SJCRH30 (cell line): Measurements from ENCODE around the gene ANKHD1. TPM values are rescaled to one million over a fixed set of nuclear protein-coding genes. Genes with fewer than 3 reads are reported as not detected.

Source experiments
- DNase-seq, 2 experiments: peaks; one replicate each; pipeline ENCODE4 v3.0.0-alpha.2; 2015 to 2020
- H3K27ac ChIP-seq: fragments of 250-450 bp; sonication (Bioruptor Pico); 2 replicates; pipeline ENCODE4 v1.5.1; 2020; ENCODE audit warnings: mild to moderate bottlenecking, moderate library complexity
- H3K27me3 ChIP-seq: fragments of 250-450 bp; sonication (Bioruptor Pico); 2 replicates; pipeline ENCODE4 v1.5.1; 2020; ENCODE audit warnings: mild to moderate bottlenecking, moderate library complexity
- H3K36me3 ChIP-seq: fragments of 250-450 bp; sonication (Bioruptor Pico); 2 replicates; pipeline ENCODE4 v1.5.1; 2020; ENCODE audit warnings: mild to moderate bottlenecking, moderate library complexity
- H3K4me1 ChIP-seq: fragments of 250-450 bp; sonication (Bioruptor Pico); 2 replicates; pipeline ENCODE4 v1.5.1; 2020; ENCODE audit warnings: mild to moderate bottlenecking, moderate library complexity
- H3K4me3 ChIP-seq: fragments of 250-450 bp; sonication (Bioruptor Pico); 2 replicates; pipeline ENCODE4 v1.5.1; 2020; ENCODE audit warnings: mild to moderate bottlenecking, moderate library complexity
- H3K9me3 ChIP-seq: fragments of 250-450 bp; sonication (Bioruptor Pico); replicated peaks from 2 replicates; pipeline ENCODE4 v1.5.1; 2020; ENCODE audit warnings: mild to moderate bottlenecking, moderate library complexity
- total RNA-seq: library from RNA; depleted of rRNA; stranded (reverse); fragments of >200 nt; shearing (Covaris generic); gene quantifications from 2 replicates; pipeline ENCODE4 v1.2.3, GENCODE V29; 2014

The ANKHD1 gene
- total RNA-seq, 1 experiment from 2014 or later, result 106 TPM

GRCh38 chr5:140502834-140503233, 101.2 kb downstream of the ANKHD1 start:
- Histone ChIP-seq H3K4me3 (no peak overlapping the region), H3K4me1 (no peaks in the 10 kb centered on the region), H3K27ac (no peak overlapping the region), H3K9me3 (no peaks in the 10 kb centered on the region), H3K27me3 (no peaks in the 10 kb centered on the region), H3K36me3 (peaks cover 55% of the 10 kb centered on the region)
- no peak for DNase-seq

GRCh38 chr5:140509898-140510297, 108.3 kb downstream of the ANKHD1 start:
- Histone ChIP-seq H3K27me3 (no peaks in the 10 kb centered on the region), H3K36me3 (peaks cover 91% of the 10 kb centered on the region), H3K9me3 (no peaks in the 10 kb centered on the region), H3K27ac (no peak overlapping the region), H3K4me1 (peaks cover 5% of the 10 kb centered on the region; the same call in 1 of the 2 replicates), H3K4me3 (no peak overlapping the region)
- peak; percentile 27 to 54 for DNase-seq

- H3K27ac ChIP-seq, result no peak overlapping the region
- H3K36me3 ChIP-seq, result peaks cover 72% of the 10 kb centered on the region
- peaks cover 5% of the 10 kb centered on the region; the same call in 1 of the 2 replicates for H3K4me1 ChIP-seq
- no peaks in the 10 kb centered on the region for H3K9me3 ChIP-seq
- DNase-seq, result no peak
- no peak overlapping the region for H3K4me3 ChIP-seq
- no peaks in the 10 kb centered on the region for H3K27me3 ChIP-seq
Observed at GRCh38 chr5:140513124-140513523, 111.5 kb downstream of the ANKHD1 start.

GRCh38 chr5:140524003-140524402, 122.4 kb downstream of the ANKHD1 start:
- Histone ChIP-seq H3K36me3 (peaks cover 52% of the 10 kb centered on the region), H3K9me3 (no peaks in the 10 kb centered on the region), H3K4me1 (no peaks in the 10 kb centered on the region), H3K27me3 (no peaks in the 10 kb centered on the region), H3K27ac (no peak overlapping the region), H3K4me3 (no peak overlapping the region)
- DNase-seq, result no peak

- H3K36me3 ChIP-seq, result peaks cover 72% of the 10 kb centered on the region
- no peaks in the 10 kb centered on the region for H3K27me3 ChIP-seq
- H3K4me3 ChIP-seq, result no peak overlapping the region
- DNase-seq, result no peak
- no peak overlapping the region for H3K27ac ChIP-seq
- no peaks in the 10 kb centered on the region for H3K9me3 ChIP-seq
- H3K4me1 ChIP-seq, result no peaks in the 10 kb centered on the region
Observed at GRCh38 chr5:140540227-140540626, 138.6 kb downstream of the ANKHD1 start.

- peaks cover 56% of the 10 kb centered on the region for H3K36me3 ChIP-seq
- H3K4me3 ChIP-seq, result no peak overlapping the region
- no peaks in the 10 kb centered on the region for H3K9me3 ChIP-seq
- no peak for DNase-seq
- no peaks in the 10 kb centered on the region for H3K27me3 ChIP-seq
- H3K4me1 ChIP-seq, result no peaks in the 10 kb centered on the region
- H3K27ac ChIP-seq, result no peak overlapping the region
Observed at GRCh38 chr5:140542972-140543371, 141.3 kb downstream of the ANKHD1 start.

- peaks cover 46% of the 10 kb centered on the region for H3K36me3 ChIP-seq
- no peaks in the 10 kb centered on the region for H3K4me1 ChIP-seq
- DNase-seq, result no peak
- no peak overlapping the region for H3K27ac ChIP-seq
- no peaks in the 10 kb centered on the region for H3K27me3 ChIP-seq
- H3K4me3 ChIP-seq, result no peak overlapping the region
- H3K9me3 ChIP-seq, result no peaks in the 10 kb centered on the region
Observed at GRCh38 chr5:140544986-140545385, 143.4 kb downstream of the ANKHD1 start.

GRCh38 chr5:140545606-140546005, 144.0 kb downstream of the ANKHD1 start:
- H3K36me3 ChIP-seq, result peaks cover 52% of the 10 kb centered on the region

GRCh38 chr5:140546851-140547507, 145.3 kb downstream of the ANKHD1 start:
- H3K4me3 ChIP-seq, result no peak overlapping the region
- no peak overlapping the region for H3K27ac ChIP-seq

More at GRCh38 chr5:140545606-140546005, 144.0 kb downstream of the ANKHD1 start:
- Histone ChIP-seq H3K27ac (no peak overlapping the region), H3K4me1 (no peaks in the 10 kb centered on the region), H3K27me3 (no peaks in the 10 kb centered on the region), H3K9me3 (no peaks in the 10 kb centered on the region), H3K4me3 (no peak overlapping the region)
- no peak for DNase-seq

GRCh38 chr5:140547508-140548299, 146.1 kb downstream of the ANKHD1 start, which contains the start of gene EIF4EBP3:
EIF4EBP3 (plus strand) TSS chr5:140547662; CDS start chr5:140547738, 76 bp downstream.
- Histone ChIP-seq H3K27me3 (no peaks in the 10 kb centered on the region), H3K36me3 (peaks cover 53% of the 10 kb centered on the region), H3K4me1 (no peaks in the 10 kb centered on the region), H3K9me3 (no peaks in the 10 kb centered on the region), H3K4me3 (no peak within 1 kb of the TSS), H3K27ac (no peak within 1 kb of the TSS)
- no peak for DNase-seq

More at GRCh38 chr5:140546851-140547507, 145.3 kb downstream of the ANKHD1 start:
- H3K27me3 ChIP-seq, result no peaks in the 10 kb centered on the region
- H3K36me3 ChIP-seq, result peaks cover 52% of the 10 kb centered on the region
- no peak for DNase-seq
- no peaks in the 10 kb centered on the region for H3K4me1 ChIP-seq
- H3K9me3 ChIP-seq, result no peaks in the 10 kb centered on the region

- Histone ChIP-seq H3K27ac (no peak overlapping the region), H3K4me1 (no peaks in the 10 kb centered on the region), H3K36me3 (peaks cover 57% of the 10 kb centered on the region), H3K27me3 (no peaks in the 10 kb centered on the region), H3K9me3 (no peaks in the 10 kb centered on the region), H3K4me3 (no peak overlapping the region)
- DNase-seq, result no peak
Observed at GRCh38 chr5:140548300-140548688, 146.7 kb downstream of the ANKHD1 start.

- no peak for DNase-seq
- Histone ChIP-seq H3K9me3 (no peaks in the 10 kb centered on the region), H3K27ac (no peak overlapping the region), H3K4me1 (no peaks in the 10 kb centered on the region), H3K27me3 (no peaks in the 10 kb centered on the region), H3K36me3 (peaks cover 60% of the 10 kb centered on the region), H3K4me3 (no peak overlapping the region)
Observed at GRCh38 chr5:140548791-140549190, 147.2 kb downstream of the ANKHD1 start.

GRCh38 chr5:140549237-140550144, 147.9 kb downstream of the ANKHD1 start:
- H3K9me3 ChIP-seq, result no peaks in the 10 kb centered on the region
- H3K4me1 ChIP-seq, result no peaks in the 10 kb centered on the region
- H3K27ac ChIP-seq, result no peak overlapping the region
- DNase-seq, result peak in 1 of 2 experiments; percentile 33
- no peaks in the 10 kb centered on the region for H3K27me3 ChIP-seq
- H3K4me3 ChIP-seq, result no peak overlapping the region
- peaks cover 55% of the 10 kb centered on the region for H3K36me3 ChIP-seq

GRCh38 chr5:140550147-140551079, 148.8 kb downstream of the ANKHD1 start:
- H3K27me3 ChIP-seq, result no peaks in the 10 kb centered on the region
- peaks cover 50% of the 10 kb centered on the region for H3K36me3 ChIP-seq
- H3K9me3 ChIP-seq, result no peaks in the 10 kb centered on the region
- no peak for DNase-seq
- no peak overlapping the region for H3K27ac ChIP-seq
- no peak overlapping the region for H3K4me3 ChIP-seq
- H3K4me1 ChIP-seq, result no peaks in the 10 kb centered on the region
